Type B pancreatic cell (in vitro differentiated cells): ENCODE measurements around the gene WNT7A. TPM values are rescaled to one million over a fixed set of nuclear protein-coding genes. Genes with fewer than 3 reads are reported as not detected.

Experiments
- DNase-seq: peaks from one replicate; pipeline ENCODE4 v3.0.0; 2021; ENCODE audit warnings: mixed read lengths; ENCODE audit not compliant: unreplicated experiment; ENCODE audit errors: extremely low spot score
- H3K27ac Mint-ChIP-seq: 2 replicates; pipeline ENCODE4 v1.8.0; 2021; ENCODE audit warnings: mild to moderate bottlenecking, mixed read lengths
- H3K27me3 Mint-ChIP-seq: 2 replicates; pipeline ENCODE4 v1.8.0; 2021; ENCODE audit warnings: mixed read lengths
- H3K36me3 Mint-ChIP-seq: 2 replicates; pipeline ENCODE4 v1.8.0; 2021; ENCODE audit warnings: mixed read lengths
- H3K4me1 Mint-ChIP-seq: one replicate; pipeline ENCODE4 v1.8.0; 2021; ENCODE audit warnings: mixed read lengths; ENCODE audit not compliant: unreplicated experiment
- H3K4me3 Mint-ChIP-seq: 2 replicates; pipeline ENCODE4 v1.8.0; 2021; ENCODE audit warnings: mild to moderate bottlenecking, mixed read lengths
- H3K9me3 Mint-ChIP-seq: 2 replicates; pipeline ENCODE4 v1.8.0; 2021; ENCODE audit warnings: mixed read lengths
- total RNA-seq: library from RNA; stranded (reverse); gene quantifications from 2 replicates; pipeline ENCODE4 v1.2.1, GENCODE V29; 2021; ENCODE audit warnings: low replicate concordance
- TF ChIP-seq, protein P1 (sequence below): fragments of 200-600 bp; sonication (generic); conservative IDR thresholded peaks from 2 replicates; pipeline ENCODE4 v1.5.0; 2021; ENCODE audit warnings: antibody characterized with exemption, mild to moderate bottlenecking

WNT7A gene
- total RNA-seq, 1 donor from 2014 or later = 3.4 TPM

DNA sequence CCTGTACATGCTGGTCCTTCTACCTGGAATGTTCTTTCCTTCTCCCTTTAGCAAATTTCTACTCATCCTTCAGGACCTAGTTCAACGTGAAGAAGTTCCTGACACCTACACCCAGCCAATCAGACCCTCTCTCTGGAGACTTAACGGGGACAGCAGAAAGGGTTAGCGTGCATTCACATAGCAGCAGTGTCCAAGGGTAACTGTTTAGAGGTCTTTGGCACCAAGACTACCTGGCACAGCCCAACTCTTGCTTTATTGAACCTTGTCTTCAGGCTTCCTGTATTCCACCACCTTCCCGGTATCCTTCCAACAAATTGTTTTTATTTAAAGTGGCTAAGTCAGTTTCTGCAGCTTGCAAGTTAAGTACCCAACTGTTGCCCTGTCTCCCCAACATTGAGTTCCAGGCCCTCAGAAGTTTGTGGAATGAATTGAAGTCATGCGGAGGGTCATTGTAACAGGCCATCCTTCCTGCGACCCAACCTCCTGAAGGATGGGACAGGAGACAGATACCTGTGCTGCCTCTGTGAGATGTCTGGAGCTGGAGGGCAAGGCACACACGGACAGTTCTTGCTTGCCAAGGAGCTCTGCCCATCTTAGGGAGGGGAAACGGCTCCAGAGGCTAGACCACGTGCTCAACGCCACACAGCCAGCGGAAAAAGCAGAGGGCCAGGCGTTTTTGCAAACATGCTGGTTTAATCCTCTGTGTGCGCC, 14.4 kb upstream of the WNT7A start:
- Mint-ChIP-seq H3K9me3 (peaks cover 3% of the 10 kb centered on the region), H3K27me3 (peaks cover 35% of the 10 kb centered on the region), H3K4me1 (peaks cover 4% of the 10 kb centered on the region), H3K36me3 (no peaks in the 10 kb centered on the region), H3K4me3 (peak overlapping the region; percentile 92), H3K27ac (no peak overlapping the region)
- no peak for DNase-seq
- TF ChIP-seq, protein P1, sequence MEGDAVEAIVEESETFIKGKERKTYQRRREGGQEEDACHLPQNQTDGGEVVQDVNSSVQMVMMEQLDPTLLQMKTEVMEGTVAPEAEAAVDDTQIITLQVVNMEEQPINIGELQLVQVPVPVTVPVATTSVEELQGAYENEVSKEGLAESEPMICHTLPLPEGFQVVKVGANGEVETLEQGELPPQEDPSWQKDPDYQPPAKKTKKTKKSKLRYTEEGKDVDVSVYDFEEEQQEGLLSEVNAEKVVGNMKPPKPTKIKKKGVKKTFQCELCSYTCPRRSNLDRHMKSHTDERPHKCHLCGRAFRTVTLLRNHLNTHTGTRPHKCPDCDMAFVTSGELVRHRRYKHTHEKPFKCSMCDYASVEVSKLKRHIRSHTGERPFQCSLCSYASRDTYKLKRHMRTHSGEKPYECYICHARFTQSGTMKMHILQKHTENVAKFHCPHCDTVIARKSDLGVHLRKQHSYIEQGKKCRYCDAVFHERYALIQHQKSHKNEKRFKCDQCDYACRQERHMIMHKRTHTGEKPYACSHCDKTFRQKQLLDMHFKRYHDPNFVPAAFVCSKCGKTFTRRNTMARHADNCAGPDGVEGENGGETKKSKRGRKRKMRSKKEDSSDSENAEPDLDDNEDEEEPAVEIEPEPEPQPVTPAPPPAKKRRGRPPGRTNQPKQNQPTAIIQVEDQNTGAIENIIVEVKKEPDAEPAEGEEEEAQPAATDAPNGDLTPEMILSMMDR = no peak

DNA sequence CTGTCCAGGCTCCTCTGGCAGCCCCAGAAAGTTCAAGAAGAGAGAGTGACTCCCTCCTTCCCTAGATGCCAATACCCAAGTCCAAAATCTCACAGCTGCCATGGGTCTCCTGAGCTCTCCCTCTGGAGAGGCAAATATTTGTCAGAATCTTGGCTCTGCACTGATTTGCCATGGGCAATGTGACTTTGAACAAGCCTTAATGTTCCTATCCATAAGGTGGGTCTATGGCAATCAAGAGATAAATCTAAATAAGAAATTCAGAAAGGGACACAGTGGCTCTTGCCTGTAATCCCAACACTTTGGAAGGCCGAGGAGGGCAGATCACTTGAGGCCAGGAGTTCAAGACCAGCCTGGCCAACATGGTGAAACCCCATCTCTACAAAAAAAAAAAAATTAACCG, 12.4 kb upstream of the WNT7A start:
- Mint-ChIP-seq H3K36me3 (no peaks in the 10 kb centered on the region), H3K27me3 (peaks cover 41% of the 10 kb centered on the region), H3K4me3 (no peak overlapping the region)

DNA sequence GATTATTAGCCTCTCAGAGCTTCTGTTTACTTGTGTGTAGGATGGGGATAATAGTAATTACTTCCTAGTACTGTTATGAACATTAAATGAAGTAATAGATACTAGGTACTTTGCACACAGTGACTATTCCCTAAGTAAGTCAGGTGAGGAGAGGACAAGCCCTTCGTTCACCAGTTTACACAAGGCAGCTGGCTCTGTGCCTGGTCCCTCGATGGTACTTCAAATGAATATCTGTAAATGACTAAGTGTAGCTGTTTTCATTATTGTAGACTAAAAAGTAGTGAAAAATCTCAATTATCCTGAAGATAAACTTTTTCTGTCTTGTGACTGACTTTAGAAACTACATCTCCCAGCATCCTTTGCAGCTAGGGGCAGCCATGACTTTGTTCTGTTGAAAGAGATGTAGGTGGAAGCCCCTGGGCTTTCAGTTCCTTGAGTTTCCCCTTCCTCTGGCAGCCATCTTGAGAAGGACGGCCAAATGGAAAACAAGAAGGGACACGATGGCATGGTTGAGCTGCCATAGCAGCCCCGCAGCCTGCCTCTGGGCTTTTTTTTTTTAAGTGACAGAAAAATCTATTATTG, 11.7 kb upstream of the WNT7A start:
- H3K27me3 Mint-ChIP-seq = peaks cover 46% of the 10 kb centered on the region
- no peaks in the 10 kb centered on the region for H3K9me3 Mint-ChIP-seq
- H3K27ac Mint-ChIP-seq = no peak overlapping the region
- peak; percentile 37 for DNase-seq
- no peaks in the 10 kb centered on the region for H3K36me3 Mint-ChIP-seq
- peaks cover 3% of the 10 kb centered on the region for H3K4me1 Mint-ChIP-seq
- H3K4me3 Mint-ChIP-seq = no peak overlapping the region
- TF ChIP-seq, protein P1 = no peak

More for the DNA sequence above, 12.4 kb upstream of the WNT7A start:
- Mint-ChIP-seq H3K4me1 (peaks cover 4% of the 10 kb centered on the region), H3K9me3 (no peaks in the 10 kb centered on the region), H3K27ac (no peak overlapping the region)
- DNase-seq = peak; percentile 63
- TF ChIP-seq, protein P1 = no peak

DNA sequence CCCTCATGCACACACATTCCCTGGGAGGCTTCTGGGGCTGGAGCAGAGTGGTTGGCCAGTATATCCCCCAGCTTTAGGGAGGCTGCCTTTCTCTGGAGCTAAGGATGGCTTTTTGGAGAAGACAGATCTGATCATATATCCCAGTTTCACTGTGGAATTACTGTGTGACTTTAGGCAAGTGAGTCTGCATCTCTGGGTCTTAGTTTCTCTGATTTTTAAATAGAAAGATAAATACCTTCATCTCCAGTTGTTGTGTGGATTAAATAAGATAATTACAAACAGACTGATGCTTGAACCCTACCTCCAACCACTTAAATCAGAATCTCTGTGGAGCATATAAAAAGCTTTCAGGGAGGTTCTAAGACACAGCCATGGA, 11.1 kb upstream of the WNT7A start:
- TF ChIP-seq, protein P1 = no peak
- peaks cover 47% of the 10 kb centered on the region for H3K27me3 Mint-ChIP-seq

DNA sequence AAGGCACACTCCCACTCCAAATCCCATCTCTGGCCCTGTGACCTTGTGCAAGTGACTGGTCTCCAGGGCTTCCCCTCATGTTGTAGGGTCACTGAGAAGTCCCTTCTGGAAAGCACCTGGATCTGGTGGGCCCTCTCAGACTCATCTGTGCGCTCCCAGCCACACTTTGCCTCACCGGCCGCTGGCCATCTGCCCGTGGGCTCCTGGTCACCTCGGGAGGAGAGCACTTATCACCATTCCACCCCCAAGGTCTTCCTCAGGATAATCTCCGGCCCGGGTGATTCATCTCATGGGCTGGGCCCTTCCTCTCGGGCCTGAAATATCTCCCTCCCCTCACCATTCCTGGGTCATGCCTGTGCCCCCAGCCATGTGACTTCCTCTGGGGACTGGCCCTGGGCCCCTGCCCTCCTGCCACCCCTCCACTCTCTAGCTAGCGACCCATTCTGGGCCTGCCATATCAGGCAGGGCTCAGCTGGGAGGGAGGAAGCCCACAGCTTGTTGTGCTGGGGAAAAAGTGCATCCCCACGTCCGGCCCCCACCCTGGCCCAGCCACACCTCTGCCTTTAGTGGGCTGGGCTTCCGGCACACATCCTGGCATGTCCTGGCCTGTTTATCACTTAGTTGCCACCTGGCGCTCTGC, 10.6 kb upstream of the WNT7A start:
- Mint-ChIP-seq H3K4me3 (no peak overlapping the region), H3K9me3 (no peaks in the 10 kb centered on the region), H3K36me3 (no peaks in the 10 kb centered on the region), H3K27me3 (peaks cover 45% of the 10 kb centered on the region), H3K4me1 (no peaks in the 10 kb centered on the region), H3K27ac (no peak overlapping the region)
- DNase-seq = peak; percentile 62
- TF ChIP-seq, protein P1 = no peak

More for the DNA sequence above, 11.1 kb upstream of the WNT7A start:
- H3K36me3 Mint-ChIP-seq = no peaks in the 10 kb centered on the region
- no peaks in the 10 kb centered on the region for H3K9me3 Mint-ChIP-seq
- DNase-seq = no peak
- H3K4me3 Mint-ChIP-seq = no peak overlapping the region
- H3K27ac Mint-ChIP-seq = no peak overlapping the region
- H3K4me1 Mint-ChIP-seq = no peaks in the 10 kb centered on the region
